ENCODE data around the gene CEP128.

GRCh38 chr14:80465546-80466220 is 475.9 kb downstream of the CEP128 start:
- TF ChIP-seq CTCF (IDR thresholded peaks at IDR 0.05; ENCODE audit: borderline replicate concordance, extremely low read depth, low read length, poor library complexity, severe bottlenecking) (no peak), EZH2 (IDR thresholded peaks at IDR 0.05; ENCODE audit: borderline replicate concordance, low read depth, low read length, severe bottlenecking) (no peak)

Measured in DND-41 (cell line).